Stimulated activated CD8-positive, alpha-beta memory T cell treated with anti-CD3 and anti-CD28 coated beads, Interleukin-7, amount 100 ng/mL, for 1 hour (primary cell): Measurements from ENCODE around the gene COQ10A.
A peak's percentile ranks its signal among the peaks of the same experiment; 100 is the strongest.

Experiments
- DNase-seq, 2 donors: peaks; one replicate each; pipeline ENCODE4 v3.0.0-alpha.2; 2020; ENCODE audit warnings: low read depth in 2 of 2

COQ10A gene

GRCh38 chr12:56315622-56316473 lies 49.1 kb downstream of the COQ10A start, which contains the start of gene CNPY2:
Gene CNPY2 (minus strand): TSS chr12:56315988. CDS start chr12:56315217, 771 bp downstream.
- DNase-seq, result peak; percentile 82 to 84

DNA sequence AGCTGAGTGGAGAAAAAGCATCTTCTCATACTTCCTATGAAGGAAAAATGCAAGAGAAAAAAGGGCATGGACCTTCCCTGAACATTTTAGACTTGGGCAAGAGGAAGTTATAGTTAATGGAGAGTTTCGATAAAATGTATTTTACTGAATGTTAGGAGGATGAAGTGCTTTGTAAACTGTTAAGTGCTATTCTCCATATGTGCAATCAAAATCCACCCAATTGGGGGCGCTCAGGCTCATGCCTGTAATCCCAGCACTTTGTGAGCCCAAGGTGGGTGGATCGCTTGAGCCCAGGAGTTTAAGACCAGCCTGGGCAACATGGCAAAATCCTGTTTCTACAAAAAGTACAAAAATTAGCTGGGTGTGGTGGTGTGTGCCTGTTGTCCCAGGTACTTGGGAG lies 50.9 kb downstream of the COQ10A start:
- no peak for DNase-seq
